Stimulated activated naive CD4-positive, alpha-beta T cell treated with Interleukin-2 at 50 U/mL for 16 hours (primary cell): ENCODE data around the gene EID1.
"Not testable (repeated sequence)": the region's sequence is repeated elsewhere in the genome, so short reads cannot be mapped to it uniquely, and the experiment has no call there.

Source experiments
- DNase-seq: peaks from one replicate; lab custom pipeline; 2025; lab: John Stamatoyannopoulos, UW

EID1 gene

GRCh38 chr15:48869966-48870365 is 8.0 kb upstream of the EID1 start:
- no peak for DNase-seq

GRCh38 chr15:48871542-48871941 is 6.4 kb upstream of the EID1 start:
- DNase-seq: no peak

- DNase-seq: no peak
Observed at GRCh38 chr15:48872632-48873031, 5.3 kb upstream of the EID1 start.

- no peak for DNase-seq
Observed at GRCh38 chr15:48875241-48875960, 2.5 kb upstream of the EID1 start.

- no peak for DNase-seq
Observed at GRCh38 chr15:48876057-48876456, 1.9 kb upstream of the EID1 start.

GRCh38 chr15:48880070-48880634 is 2.2 kb downstream of the EID1 start:
- no peak for DNase-seq

- no peak for DNase-seq
Observed at GRCh38 chr15:48883699-48884098, 5.8 kb downstream of the EID1 start.

- DNase-seq: no peak
Observed at GRCh38 chr15:48887144-48887543, 9.2 kb downstream of the EID1 start.

- DNase-seq: peak; percentile 2
Observed at GRCh38 chr15:48888191-48888590, 10.3 kb downstream of the EID1 start.

- no peak for DNase-seq
Observed at GRCh38 chr15:48888836-48889235, 10.9 kb downstream of the EID1 start.

- no peak for DNase-seq
Observed at GRCh38 chr15:48889925-48890324, 12.0 kb downstream of the EID1 start.

GRCh38 chr15:48890375-48890972 is 12.5 kb downstream of the EID1 start:
- no peak for DNase-seq

- DNase-seq: no peak
Observed at GRCh38 chr15:48891232-48891765, 13.4 kb downstream of the EID1 start.

- no peak for DNase-seq
Observed at GRCh38 chr15:48893311-48893710, 15.4 kb downstream of the EID1 start.

GRCh38 chr15:48896869-48897814 is 19.2 kb downstream of the EID1 start:
- DNase-seq: no peak

- DNase-seq: no peak
Observed at GRCh38 chr15:48898032-48898431, 20.1 kb downstream of the EID1 start.

GRCh38 chr15:48898446-48898845 is 20.5 kb downstream of the EID1 start:
- DNase-seq: no peak

- no peak for DNase-seq
Observed at GRCh38 chr15:48899793-48900192, 21.9 kb downstream of the EID1 start.

GRCh38 chr15:48904758-48905157 is 26.8 kb downstream of the EID1 start:
- no peak for DNase-seq

GRCh38 chr15:48905216-48905615 is 27.3 kb downstream of the EID1 start:
- DNase-seq: no peak

- no peak for DNase-seq
Observed at GRCh38 chr15:48905847-48906246, 27.9 kb downstream of the EID1 start.

GRCh38 chr15:48909313-48909712 is 31.4 kb downstream of the EID1 start:
- not testable (repeated sequence) for DNase-seq
